ENCODE measurements around the gene ZNF32. TPM values are rescaled to one million over a fixed set of nuclear protein-coding genes. Genes with fewer than 3 reads are reported as not detected.

The ZNF32 gene
- total RNA-seq (10 to 100 TPM; 29.1 to 32.9 TPM), polyA plus RNA-seq (ENCODE audit: insufficient read length in 6 of 6) (10 to 100 TPM; 46.6 to 59.5 (median 53.8) TPM)
- long read RNA-seq, donor 1, transcript ZNF32-201 (3 exons, 1,137 nt), result major isoform, 25 of 40 reads
- long read RNA-seq, donor 1, partial matches to known transcripts, result 5 of 40 reads
- long read RNA-seq, donor 1, other reads (novel, unspliced or antisense), result 7 of 40 reads
- long read RNA-seq, donor 2, transcript ZNF32-201 (3 exons, 1,137 nt), result major isoform, 10 of 10 reads
- long read RNA-seq, donor 2, partial matches to known transcripts, result 0 of 10 reads
- long read RNA-seq, donor 2, other reads (novel, unspliced or antisense), result 0 of 10 reads
- long read RNA-seq, donor 3, transcript ZNF32-201 (3 exons, 1,137 nt), result major isoform, 16 of 17 reads
- long read RNA-seq, donor 3, partial matches to known transcripts, result 0 of 17 reads
- long read RNA-seq, donor 3, other reads (novel, unspliced or antisense), result 0 of 17 reads
- long read RNA-seq, donor 4, transcript ZNF32-201 (3 exons, 1,137 nt), result major isoform, 17 of 37 reads
- long read RNA-seq, donor 4, partial matches to known transcripts, result 4 of 37 reads
- long read RNA-seq, donor 4, other reads (novel, unspliced or antisense), result 12 of 37 reads
- long read RNA-seq, donor 5, transcript ZNF32-201 (3 exons, 1,137 nt), result major isoform, 17 of 19 reads
- long read RNA-seq, donor 5, partial matches to known transcripts, result 0 of 19 reads
- long read RNA-seq, donor 5, other reads (novel, unspliced or antisense), result 0 of 19 reads
- long read RNA-seq, donor 6, transcript ZNF32-201 (3 exons, 1,137 nt), result major isoform, 19 of 22 reads
- long read RNA-seq, donor 6, partial matches to known transcripts, result 0 of 22 reads
- long read RNA-seq, donor 6, other reads (novel, unspliced or antisense), result 0 of 22 reads
- long read RNA-seq, donor 7, transcript ZNF32-201 (3 exons, 1,137 nt), result major isoform, 9 of 12 reads
- long read RNA-seq, donor 7, partial matches to known transcripts, result 0 of 12 reads
- long read RNA-seq, donor 7, other reads (novel, unspliced or antisense), result 0 of 12 reads
- long read RNA-seq, donor 8, transcript ZNF32-201 (3 exons, 1,137 nt), result major isoform, 10 of 11 reads
- long read RNA-seq, donor 8, partial matches to known transcripts, result 0 of 11 reads
- long read RNA-seq, donor 8, other reads (novel, unspliced or antisense), result 0 of 11 reads
- long read RNA-seq, donor 9, result 0 reads
- long read RNA-seq, donor 10, transcript ZNF32-201 (3 exons, 1,137 nt), result major isoform, 16 of 26 reads
- long read RNA-seq, donor 10, partial matches to known transcripts, result 0 of 26 reads
- long read RNA-seq, donor 10, other reads (novel, unspliced or antisense), result 8 of 26 reads
- long read RNA-seq, donor 11, transcript ZNF32-201 (3 exons, 1,137 nt), result major isoform, 24 of 32 reads
- long read RNA-seq, donor 11, transcript ZNF32-202 (3 exons, 1,201 nt), result minor isoform, 7 of 32 reads
- long read RNA-seq, donor 11, partial matches to known transcripts, result 0 of 32 reads
- long read RNA-seq, donor 11, other reads (novel, unspliced or antisense), result 0 of 32 reads
- long read RNA-seq, donor 12, transcript ZNF32-201 (3 exons, 1,137 nt), result major isoform, 10 of 11 reads
- long read RNA-seq, donor 12, partial matches to known transcripts, result 0 of 11 reads
- long read RNA-seq, donor 12, other reads (novel, unspliced or antisense), result 0 of 11 reads

- H3K36me3 ChIP-seq, result peaks cover 9 to 25% of the 10 kb centered on the region in 2 donors
- intact Hi-C loops (cut with DNase I), result no loop called here
These were observed at the start of gene ZNF32 for GRCh38 chr10:43648398-43649184. ZNF32 (minus strand) TSS chr10:43648881; CDS start chr10:43646133, 2,748 bp downstream.

GRCh38 chr10:43698156-43698555 is 49.5 kb upstream of the ZNF32 start:
- H3K4me1 ChIP-seq, result no peaks in the 10 kb centered on the region
- no peaks in the 10 kb centered on the region for H3K9me3 ChIP-seq
- H3K27ac ChIP-seq, result no peak overlapping the region
- intact Hi-C loops (cut with DNase I), result loop anchor here in 1 of 2 donors (10.0 kb wide), 1 partner anchor 207 kb away; no protein-coding TSS in a partner anchor
- H3K4me3 ChIP-seq, result no peak overlapping the region
- no peak for ATAC-seq
- no peaks in the 10 kb centered on the region for H3K27me3 ChIP-seq
- no peak for TF ChIP-seq CTCF (IDR thresholded peaks at IDR 0.05)
- no peaks in the 10 kb centered on the region for H3K36me3 ChIP-seq
- no peak for DNase-seq

More at GRCh38 chr10:43648398-43649184, at the start of gene ZNF32:
- peak; percentile 83 to 94 (median 88) for DNase-seq
- Histone ChIP-seq H3K27me3 (peaks cover 0 to 8% of the 10 kb centered on the region in 2 donors), H3K4me3 (peak within 1 kb of the TSS; percentile 56 to 79), H3K9me3 (peaks cover 16 to 31% of the 10 kb centered on the region in 2 donors), H3K4me1 (peaks cover 0 to 8% of the 10 kb centered on the region in 2 donors), H3K27ac (peak within 1 kb of the TSS; percentile 71 to 74)
- no peak for TF ChIP-seq CTCF (IDR thresholded peaks at IDR 0.05)
- peak; percentile 100 for ATAC-seq

- no peak for TF ChIP-seq CTCF (IDR thresholded peaks at IDR 0.05)
- Histone ChIP-seq H3K9me3 (no peaks in the 10 kb centered on the region), H3K4me1 (no peaks in the 10 kb centered on the region), H3K27ac (no peak overlapping the region), H3K36me3 (no peaks in the 10 kb centered on the region), H3K4me3 (no peak overlapping the region), H3K27me3 (no peaks in the 10 kb centered on the region)
- ATAC-seq, result no peak
- no peak for DNase-seq
- intact Hi-C loops (cut with DNase I), result loop anchor here in 1 of 2 donors (10.0 kb wide), 1 partner anchor 208 kb away; no protein-coding TSS in a partner anchor
These were observed 48.3 kb upstream of the ZNF32 start for GRCh38 chr10:43696909-43697483.

- DNase-seq (no peak), ATAC-seq (no peak)
- intact Hi-C loops (cut with DNase I), result loop anchor here in 1 of 2 donors (10.0 kb wide), 1 partner anchor 209 kb away; no protein-coding TSS in a partner anchor
- H3K27me3 ChIP-seq, result peaks cover 0 to 11% of the 10 kb centered on the region in 2 donors
- TF ChIP-seq CTCF (IDR thresholded peaks at IDR 0.05), result no peak
- no peak overlapping the region for H3K4me3 ChIP-seq
- H3K4me1 ChIP-seq, result peaks cover 0 to 6% of the 10 kb centered on the region in 2 donors
- no peak overlapping the region for H3K27ac ChIP-seq
- H3K36me3 ChIP-seq, result no peaks in the 10 kb centered on the region
- H3K9me3 ChIP-seq, result no peaks in the 10 kb centered on the region
These were observed 47.0 kb upstream of the ZNF32 start for GRCh38 chr10:43695730-43696129.
